Measurements from ENCODE around the gene DDX39B.

The DDX39B gene

GRCh38 chr6:31548544-31548873 lies 6.7 kb upstream of the DDX39B start:
- peak overlapping the region; percentile 82 for H3K27ac ChIP-seq
- TF ChIP-seq CTCF (conservative IDR thresholded peaks at IDR 0.05): no peak

- H3K27ac ChIP-seq: peak overlapping the region; percentile 82
- no peak for TF ChIP-seq CTCF (conservative IDR thresholded peaks at IDR 0.05)
These were observed 6.1 kb upstream of the DDX39B start for GRCh38 chr6:31547727-31548543.

- peak; percentile 34 for TF ChIP-seq CTCF (conservative IDR thresholded peaks at IDR 0.05)
- H3K27ac ChIP-seq: peak within 1 kb of the TSS; percentile 82
These were observed 5.3 kb upstream of the DDX39B start, which contains the start of gene NFKBIL1 for GRCh38 chr6:31546958-31547726. TSS of gene NFKBIL1 (plus strand) at chr6:31547608. CDS start at chr6:31547695, 87 bp downstream.

GRCh38 chr6:31546339-31546957 lies 4.6 kb upstream of the DDX39B start, which contains the start of gene ATP6V1G2:
TSS of gene ATP6V1G2 (minus strand) at chr6:31546608. CDS start at chr6:31546559, 49 bp downstream.
- peak; percentile 97 for TF ChIP-seq CTCF (conservative IDR thresholded peaks at IDR 0.05)
- peak within 1 kb of the TSS; percentile 82 for H3K27ac ChIP-seq

GRCh38 chr6:31545291-31545690 lies 3.5 kb upstream of the DDX39B start:
- H3K27ac ChIP-seq: no peak overlapping the region
- no peak for TF ChIP-seq CTCF (conservative IDR thresholded peaks at IDR 0.05)

- no peak overlapping the region for H3K27ac ChIP-seq
- TF ChIP-seq CTCF (conservative IDR thresholded peaks at IDR 0.05): no peak
These were observed 2.9 kb upstream of the DDX39B start for GRCh38 chr6:31544676-31545075.

- peak overlapping the region; percentile 94 for H3K27ac ChIP-seq
These were observed 1.8 kb upstream of the DDX39B start for GRCh38 chr6:31543639-31544038.

More at GRCh38 chr6:31543639-31544038, 1.8 kb upstream of the DDX39B start:
- TF ChIP-seq CTCF (conservative IDR thresholded peaks at IDR 0.05): no peak

Measured in VCaP (cell line).